ENCODE measurements around the gene AWAT1.
"Not testable (repeated sequence)": the region's sequence is repeated elsewhere in the genome, so short reads cannot be mapped to it uniquely, and the experiment has no call there.

Gene AWAT1

DNA sequence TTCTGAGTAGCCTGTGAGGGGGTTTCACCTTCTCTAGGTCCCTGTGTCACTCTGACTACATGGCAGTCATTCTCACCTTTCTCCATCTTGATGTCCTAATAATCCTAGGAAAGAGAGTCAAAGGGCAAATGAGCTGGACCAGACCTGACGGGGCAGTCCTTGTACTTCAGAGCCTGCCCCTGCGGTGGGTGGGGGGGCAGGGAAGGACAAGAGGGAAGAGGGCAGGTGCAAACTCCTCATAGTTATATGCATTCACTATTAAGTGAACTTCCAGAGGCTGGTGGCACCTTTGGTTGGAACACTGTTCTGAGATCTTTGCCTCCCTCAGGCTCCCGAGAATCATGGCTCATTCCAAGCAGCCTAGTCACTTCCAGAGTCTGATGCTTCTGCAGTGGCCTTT, at the start of gene AWAT1:
Gene AWAT1, plus strand, starts transcription at position 301 of the 400 bp plus-strand sequence. Its CDS starts 41 bp downstream, at position 342.
- no peak for DNase-seq (ENCODE audit: low read depth)

GRCh38 chrX:70190225-70190624, 44.2 kb upstream of the AWAT1 start:
- no peak for DNase-seq (ENCODE audit: low read depth)

DNA sequence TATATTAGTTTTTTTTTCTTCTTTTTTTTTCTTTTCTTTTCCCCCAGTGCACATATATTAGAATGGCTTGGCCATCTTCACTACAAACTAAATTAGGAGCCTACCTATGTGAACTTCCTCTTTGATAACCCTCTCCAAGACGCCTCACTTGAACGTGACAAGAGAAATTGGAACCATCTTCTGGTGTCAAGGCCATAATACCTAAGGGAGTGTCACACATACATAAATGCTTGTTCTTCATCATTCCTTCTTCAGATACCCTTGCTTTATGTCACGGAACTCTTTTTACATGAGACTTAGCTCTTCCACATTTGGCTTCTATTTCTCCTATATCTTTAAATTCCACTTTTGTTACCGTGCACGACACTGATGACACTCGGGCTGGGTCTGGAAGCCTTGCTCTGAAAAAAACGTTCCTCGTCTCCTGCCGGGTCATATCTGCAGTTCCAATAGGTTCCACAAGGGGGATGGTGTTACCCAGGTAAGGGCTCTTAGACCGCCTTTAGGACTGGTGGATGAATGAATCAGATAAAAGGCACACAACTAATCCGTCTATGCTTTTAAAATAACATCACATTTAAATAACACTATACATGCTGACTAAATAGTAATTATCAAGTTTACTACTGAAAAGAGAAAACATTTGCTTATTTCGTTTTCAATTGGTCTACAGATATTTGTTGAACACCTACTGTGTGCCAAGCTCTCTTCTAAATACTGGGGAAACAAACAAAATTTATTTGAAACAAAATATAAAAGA, 37.3 kb upstream of the AWAT1 start:
- peak; percentile 43 for DNase-seq (ENCODE audit: low read depth)

DNA sequence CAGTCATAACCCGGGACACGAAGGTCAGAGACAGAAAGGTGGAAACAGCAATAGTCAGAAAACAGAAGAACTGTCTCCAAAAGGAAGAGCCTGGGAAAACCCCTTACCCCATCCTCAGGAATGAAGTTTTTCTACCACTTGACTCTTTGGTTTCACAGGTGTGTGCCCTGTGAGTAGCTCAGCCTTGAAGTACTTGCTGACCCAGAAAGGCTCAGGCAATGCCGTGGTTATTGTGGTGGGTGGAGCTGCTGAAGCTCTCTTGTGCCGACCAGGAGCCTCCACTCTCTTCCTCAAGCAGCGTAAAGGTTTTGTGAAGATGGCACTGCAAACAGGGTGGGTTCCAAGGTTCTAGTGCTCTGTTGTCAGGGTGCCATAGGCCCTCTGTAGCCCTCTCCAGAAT, 32.7 kb upstream of the AWAT1 start:
- DNase-seq (ENCODE audit: low read depth) = no peak

DNA sequence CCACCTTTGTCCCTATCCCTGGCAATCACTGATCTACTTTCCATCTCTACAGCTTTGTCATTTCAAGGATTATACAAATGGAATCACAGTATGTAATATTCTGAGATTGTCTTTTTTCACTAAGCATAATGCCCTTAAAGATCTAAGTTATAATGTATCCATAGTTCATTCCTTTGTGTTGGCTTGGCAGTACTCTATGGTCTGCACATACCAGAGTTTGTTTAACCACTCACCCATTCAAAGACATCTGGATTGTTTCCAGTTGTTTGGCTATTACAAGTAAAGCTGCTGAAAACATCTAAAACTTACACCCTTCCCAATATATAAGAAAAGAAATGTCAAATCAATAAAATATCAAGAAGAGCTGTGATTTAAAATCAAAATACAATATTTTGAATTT, 26.0 kb upstream of the AWAT1 start:
- no peak for DNase-seq (ENCODE audit: low read depth)

- not testable (repeated sequence) for DNase-seq (ENCODE audit: low read depth)
These were observed 24.9 kb upstream of the AWAT1 start for GRCh38 chrX:70209570-70209969.

- no peak for DNase-seq (ENCODE audit: low read depth)
These were observed 14.3 kb upstream of the AWAT1 start for GRCh38 chrX:70219938-70220764.

DNA sequence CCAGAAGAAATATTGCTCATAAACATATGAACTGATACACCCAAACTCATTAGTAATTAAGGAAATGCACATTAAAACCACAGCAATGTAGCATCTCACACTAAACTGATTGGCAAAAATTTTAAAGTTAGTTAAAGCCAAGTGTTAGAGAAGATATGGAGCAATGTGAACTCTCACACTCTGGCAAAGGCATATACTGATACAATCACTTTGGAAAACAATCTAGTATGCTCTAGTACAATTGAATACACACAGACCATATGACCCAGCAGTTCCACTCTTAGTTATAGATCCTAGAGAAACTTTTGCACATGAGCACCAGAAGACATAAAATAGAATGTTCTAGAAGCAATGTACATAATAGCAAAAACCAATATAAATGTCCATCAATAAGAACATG, 8.4 kb upstream of the AWAT1 start:
- DNase-seq (ENCODE audit: low read depth) = no peak

DNA sequence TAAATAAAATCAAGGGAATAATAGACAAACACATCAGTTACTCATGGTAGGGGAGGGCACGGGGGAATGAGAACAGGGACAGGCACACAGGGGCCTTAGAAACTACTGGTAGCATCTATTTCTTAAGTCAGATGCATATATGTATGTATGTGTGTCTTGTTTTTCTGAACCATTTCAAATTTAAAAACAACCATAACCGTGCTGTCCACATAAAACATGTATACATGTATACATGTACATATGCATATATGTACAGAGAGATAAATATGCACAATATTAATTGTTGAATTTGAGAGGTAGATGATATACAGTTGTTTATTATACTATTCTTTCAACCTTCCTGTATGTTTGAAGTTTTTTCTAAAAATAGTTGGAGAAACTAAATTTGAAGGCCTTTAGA, 7.8 kb upstream of the AWAT1 start:
- DNase-seq (ENCODE audit: low read depth) = no peak

DNA sequence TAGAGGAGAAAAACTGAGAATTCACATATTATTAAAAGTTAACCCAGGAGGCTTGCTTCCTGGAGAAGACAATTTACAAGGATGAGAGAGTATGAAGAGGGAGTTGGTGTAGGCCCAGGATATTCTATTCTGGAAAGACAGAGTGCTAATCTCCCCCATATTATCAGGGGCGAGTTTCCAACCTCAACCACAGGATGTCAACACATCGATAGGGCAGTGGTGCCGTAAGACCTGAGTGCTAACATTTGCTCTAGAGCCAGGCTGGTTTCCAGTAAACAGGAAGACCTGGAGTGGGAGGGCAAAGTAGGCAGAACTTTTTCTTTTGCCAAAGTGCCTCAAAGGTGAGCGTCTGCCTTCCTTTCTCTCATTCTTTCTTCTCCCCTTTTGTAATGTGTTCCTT, 2.8 kb upstream of the AWAT1 start:
- peak; percentile 9 for DNase-seq (ENCODE audit: low read depth)

DNA sequence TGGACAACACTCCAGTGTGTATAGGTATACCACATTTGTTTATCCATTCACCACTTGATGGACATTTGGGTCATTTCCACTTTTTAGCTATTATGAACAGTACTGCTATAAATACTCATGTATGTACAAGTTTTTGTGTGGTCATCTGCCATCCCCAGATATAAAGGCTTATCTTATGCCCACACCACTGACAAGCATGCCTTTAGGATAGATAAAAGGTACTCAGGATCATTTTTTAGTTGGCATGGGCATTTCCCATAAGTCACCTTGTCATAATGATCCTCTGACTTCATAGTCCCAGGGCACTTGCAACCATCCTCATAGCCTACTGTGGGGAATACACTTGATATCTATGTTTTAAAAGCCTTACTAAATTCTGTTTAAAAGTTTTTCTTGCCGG, 6.3 kb downstream of the AWAT1 start:
- no peak for DNase-seq (ENCODE audit: low read depth)

DNA sequence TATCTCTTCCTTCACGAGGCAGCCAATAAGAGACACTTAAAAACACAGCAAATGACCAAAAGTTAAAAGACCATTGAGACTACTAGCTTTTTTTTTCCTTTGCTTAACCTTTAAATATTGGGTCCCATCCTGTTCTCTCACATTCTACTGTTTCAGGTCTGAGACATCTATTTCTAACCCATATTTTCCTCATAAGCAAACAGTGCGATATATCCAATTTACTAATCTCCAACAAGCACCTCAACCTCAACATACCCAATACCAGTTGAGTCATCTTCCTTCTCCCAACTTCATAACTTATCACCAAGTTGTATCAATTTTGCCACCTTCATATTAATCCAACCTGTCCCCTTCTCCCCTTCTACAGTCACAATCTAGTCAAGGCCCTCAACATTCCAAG, 7.0 kb downstream of the AWAT1 start:
- no peak for DNase-seq (ENCODE audit: low read depth)

GRCh38 chrX:70243601-70244000, 9.1 kb downstream of the AWAT1 start:
- DNase-seq (ENCODE audit: low read depth) = not testable (repeated sequence)

GRCh38 chrX:70244881-70245280, 10.4 kb downstream of the AWAT1 start:
- no peak for DNase-seq (ENCODE audit: low read depth)

- no peak for DNase-seq (ENCODE audit: low read depth)
These were observed 12.8 kb downstream of the AWAT1 start for GRCh38 chrX:70247252-70247651.

DNA sequence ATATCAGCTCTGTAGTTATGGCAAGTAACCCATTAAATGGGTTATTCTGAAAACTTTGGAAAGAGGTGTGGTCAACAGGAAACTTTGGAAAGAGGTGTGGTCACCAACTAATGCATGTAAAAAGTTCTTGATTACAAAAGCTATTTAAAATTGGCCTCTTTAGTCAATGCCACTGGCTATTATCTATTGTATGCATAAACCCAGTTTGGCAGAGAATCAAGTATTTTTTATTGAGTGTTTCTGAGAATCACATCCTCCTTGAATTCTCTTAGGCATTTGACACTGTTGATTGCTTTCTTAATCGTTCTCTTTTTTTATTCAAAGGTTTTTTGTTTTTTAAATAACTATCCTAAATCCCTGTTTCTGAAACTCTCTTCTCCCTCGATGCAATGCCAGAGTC, 18.0 kb downstream of the AWAT1 start:
- DNase-seq (ENCODE audit: low read depth) = no peak

DNA sequence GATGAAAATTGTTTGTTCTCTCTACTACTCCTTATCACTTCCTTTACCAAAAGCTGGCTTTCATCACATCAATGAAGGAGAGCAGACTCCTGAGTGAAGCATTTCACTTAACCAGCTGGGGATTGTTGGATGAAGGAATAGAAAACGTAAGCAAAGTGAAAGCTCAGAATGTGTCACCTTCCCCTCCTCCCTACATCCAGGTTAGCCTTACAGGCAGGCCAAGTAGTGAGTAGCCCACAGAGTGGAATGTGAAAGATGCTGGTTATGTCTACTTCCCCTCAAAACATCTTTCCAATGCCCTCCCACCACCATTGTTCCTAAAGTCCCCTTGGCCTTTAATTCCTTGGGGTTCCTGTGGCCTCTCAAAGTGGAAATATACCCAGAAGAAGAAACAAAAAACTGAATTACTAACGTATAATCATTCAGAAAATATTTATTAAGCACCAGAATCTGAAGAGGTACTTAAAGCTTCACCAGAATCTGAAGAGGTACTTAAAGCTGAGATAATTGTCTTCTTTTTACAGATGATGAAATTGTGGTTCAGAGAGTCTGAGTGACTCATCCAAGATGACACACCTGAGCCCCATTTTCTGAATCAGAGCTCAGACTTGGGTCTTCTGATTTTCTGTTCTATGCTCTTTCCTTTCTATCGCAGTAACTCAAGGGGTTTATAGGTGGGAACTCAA, 19.1 kb downstream of the AWAT1 start:
- DNase-seq (ENCODE audit: low read depth) = no peak

DNA sequence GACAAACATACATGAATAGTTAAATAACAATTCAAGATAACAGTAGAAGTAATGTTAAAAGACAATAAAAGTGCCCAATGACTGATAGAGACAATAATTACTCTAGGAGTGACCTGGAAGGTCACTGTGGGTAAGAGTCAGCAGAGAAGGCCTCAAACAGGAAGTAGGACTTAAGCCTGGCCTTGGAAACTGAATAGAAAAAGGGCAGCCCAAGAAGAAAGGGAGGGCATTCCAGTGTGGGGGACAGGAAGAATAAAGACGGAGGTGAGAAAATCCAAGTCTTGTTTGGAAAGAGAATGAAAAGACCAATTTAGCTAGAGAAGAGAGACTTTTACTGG, 19.6 kb downstream of the AWAT1 start:
- DNase-seq (ENCODE audit: low read depth) = no peak

DNA sequence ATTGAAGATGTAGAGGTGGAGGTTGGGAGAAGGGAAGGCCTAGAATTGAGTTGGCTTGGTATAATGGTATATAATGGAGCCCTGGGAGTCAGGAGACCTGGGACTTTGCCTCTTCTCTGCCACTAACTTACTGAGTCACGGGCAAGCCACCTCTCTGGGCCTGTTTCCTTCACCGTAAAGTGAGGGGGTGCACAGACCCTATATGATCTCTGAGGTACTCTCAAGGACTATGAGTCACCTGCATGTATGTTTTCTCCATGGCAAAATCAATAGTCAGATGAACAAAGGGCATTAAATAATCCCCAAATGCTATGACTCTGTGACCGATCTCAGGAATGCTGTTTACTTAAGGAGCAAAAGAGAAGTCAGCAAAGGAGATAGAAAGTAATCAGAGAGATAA, 20.5 kb downstream of the AWAT1 start:
- DNase-seq (ENCODE audit: low read depth) = no peak

- no peak for DNase-seq (ENCODE audit: low read depth)
These were observed 21.0 kb downstream of the AWAT1 start for GRCh38 chrX:70255452-70255851.

DNA sequence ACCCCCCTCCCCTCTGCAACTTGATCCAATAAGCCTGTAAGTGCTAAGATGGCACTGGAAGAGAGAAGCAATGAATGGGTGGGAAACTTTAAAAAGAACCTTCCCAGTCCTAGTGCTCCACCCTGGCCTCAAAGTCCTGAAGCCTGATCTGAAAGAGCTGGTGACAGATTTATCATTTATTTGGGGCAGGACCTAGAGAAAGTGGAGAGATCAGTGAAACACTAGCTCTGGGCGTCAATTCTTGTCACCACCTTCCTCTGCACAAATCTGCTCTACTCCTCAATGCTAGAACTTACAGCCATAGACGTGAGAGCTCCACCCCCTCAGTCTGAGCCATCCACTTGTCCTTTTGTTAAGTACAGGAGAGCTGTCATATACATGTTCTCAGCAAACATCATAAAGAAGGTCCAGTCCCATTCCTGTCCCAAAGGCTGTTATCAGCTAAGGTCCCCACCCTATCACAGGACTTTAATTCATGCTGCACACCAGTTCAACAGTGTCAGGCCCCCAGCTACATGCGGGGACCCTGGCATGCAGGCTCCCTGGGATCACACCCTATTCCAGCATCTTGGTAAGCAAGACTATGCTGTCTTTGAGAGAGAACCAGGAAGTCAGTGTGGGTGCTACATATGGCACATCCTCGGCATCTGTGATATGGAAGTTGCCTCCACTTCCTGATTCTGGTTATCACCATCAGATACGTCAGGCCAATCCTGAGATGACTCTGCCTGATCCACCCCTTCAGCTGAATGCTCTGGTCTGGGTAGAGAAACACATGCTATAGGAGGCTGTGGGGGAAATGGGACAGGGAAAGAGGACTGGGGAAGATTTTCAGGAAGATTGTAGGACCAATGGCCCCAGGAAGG, 23.2 kb downstream of the AWAT1 start:
- no peak for DNase-seq (ENCODE audit: low read depth)

DNA sequence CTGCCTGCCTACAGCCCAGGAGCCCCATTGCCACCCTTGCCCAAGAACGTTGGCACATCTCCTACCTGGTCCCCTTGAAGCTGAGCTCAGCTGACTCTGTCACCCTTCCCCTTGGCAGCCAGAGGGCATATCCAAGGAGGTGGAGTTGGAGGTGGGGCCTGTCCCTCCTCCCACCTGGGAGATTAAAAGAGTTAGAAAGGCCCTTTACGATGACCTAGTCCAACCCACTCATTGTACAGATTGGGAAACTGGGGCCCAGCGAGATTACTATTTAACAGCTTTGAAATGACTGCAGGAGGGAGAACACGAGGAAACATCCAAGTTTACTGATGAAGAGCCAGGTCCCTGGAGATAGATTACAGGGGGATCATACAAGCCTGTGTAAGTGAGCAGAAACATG, 25.6 kb downstream of the AWAT1 start, which contains the start of gene P2RY4:
Gene P2RY4, minus strand, starts transcription at position 101 of the 400 bp plus-strand sequence. CDS start 580 bp downstream, outside the sequence.
- no peak for DNase-seq (ENCODE audit: low read depth)

All from CMK (cell line).